ENCODE data around the gene ENGASE.

Gene ENGASE

GRCh38 chr17:79135628-79136405 lies 61.2 kb downstream of the ENGASE start:
- no peak for DNase-seq (ENCODE audit: low spot score)
